ENCODE measurements around the gene AMOTL1. TPM values are rescaled to one million over a fixed set of nuclear protein-coding genes. Genes with fewer than 3 reads are reported as not detected.

The AMOTL1 gene
- total and polyA plus RNA-seq, 7 donors, result 0.69 to 161 (median 96.3) TPM

DNA sequence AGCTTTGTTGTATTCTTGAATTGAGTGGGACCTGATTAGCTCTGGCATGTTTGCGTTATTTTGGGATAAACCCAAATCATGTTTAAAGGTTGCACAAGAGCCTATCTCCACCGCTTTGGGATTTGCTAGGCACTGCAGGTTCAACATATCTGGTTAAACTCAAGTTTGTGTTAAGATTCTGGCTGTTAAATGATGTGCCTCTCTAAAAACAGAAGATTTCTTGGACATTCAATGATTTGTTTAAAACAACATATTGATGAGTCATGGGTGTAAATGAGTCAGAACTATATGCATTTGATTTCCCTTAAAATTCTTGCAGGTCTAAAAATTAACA, 67.4 kb downstream of the AMOTL1 start:
- Histone ChIP-seq H3K36me3 (peaks cover 8 to 45% (median 16%) of the 10 kb centered on the region in 4 donors), H3K27me3 (no peaks in the 10 kb centered on the region), H3K27ac (peak overlapping the region; percentile 46 to 78 (median 56)), H3K4me3 (no peak overlapping the region), H3K9me3 (no peaks in the 10 kb centered on the region), H3K4me1 (peaks cover 0 to 70% (median 57%) of the 10 kb centered on the region in 4 donors)
- no peak for TF ChIP-seq POLR2A (IDR thresholded peaks at IDR 0.05)
- no peak for TF ChIP-seq EP300 (IDR thresholded peaks at IDR 0.05)
- TF ChIP-seq POLR2AphosphoS5 (IDR thresholded peaks at IDR 0.05), result no peak
- TF ChIP-seq, protein P1, sequence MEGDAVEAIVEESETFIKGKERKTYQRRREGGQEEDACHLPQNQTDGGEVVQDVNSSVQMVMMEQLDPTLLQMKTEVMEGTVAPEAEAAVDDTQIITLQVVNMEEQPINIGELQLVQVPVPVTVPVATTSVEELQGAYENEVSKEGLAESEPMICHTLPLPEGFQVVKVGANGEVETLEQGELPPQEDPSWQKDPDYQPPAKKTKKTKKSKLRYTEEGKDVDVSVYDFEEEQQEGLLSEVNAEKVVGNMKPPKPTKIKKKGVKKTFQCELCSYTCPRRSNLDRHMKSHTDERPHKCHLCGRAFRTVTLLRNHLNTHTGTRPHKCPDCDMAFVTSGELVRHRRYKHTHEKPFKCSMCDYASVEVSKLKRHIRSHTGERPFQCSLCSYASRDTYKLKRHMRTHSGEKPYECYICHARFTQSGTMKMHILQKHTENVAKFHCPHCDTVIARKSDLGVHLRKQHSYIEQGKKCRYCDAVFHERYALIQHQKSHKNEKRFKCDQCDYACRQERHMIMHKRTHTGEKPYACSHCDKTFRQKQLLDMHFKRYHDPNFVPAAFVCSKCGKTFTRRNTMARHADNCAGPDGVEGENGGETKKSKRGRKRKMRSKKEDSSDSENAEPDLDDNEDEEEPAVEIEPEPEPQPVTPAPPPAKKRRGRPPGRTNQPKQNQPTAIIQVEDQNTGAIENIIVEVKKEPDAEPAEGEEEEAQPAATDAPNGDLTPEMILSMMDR (IDR thresholded peaks at IDR 0.05), result no peak
- WGBS, 2 donors, result 88% methylated on average over 2 of the region's 2 CpGs
- DNase-seq, result no peak
- intact Hi-C loops (cut with DNase I), result loop anchor here (5.0 kb wide), 1 partner anchor 42 kb away; no protein-coding TSS in a partner anchor

DNA sequence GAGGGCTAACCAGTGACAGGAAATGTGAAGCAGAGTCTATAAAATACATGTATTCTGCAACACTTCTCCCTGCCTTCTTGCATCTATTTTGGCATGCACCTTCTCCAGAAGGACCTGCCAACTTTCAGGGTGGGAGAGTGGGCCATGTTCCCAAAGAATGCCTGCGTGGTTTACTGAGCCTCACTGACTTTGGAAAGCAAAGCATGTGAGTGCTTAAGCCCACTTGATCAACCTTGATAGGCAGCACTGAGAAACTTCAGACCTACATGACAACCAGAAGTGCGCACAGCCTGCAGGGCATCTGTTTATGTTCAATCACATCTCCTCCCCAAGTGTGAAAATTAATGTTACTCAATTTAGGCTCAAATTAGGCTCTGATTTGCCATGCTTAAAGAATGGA, 69.2 kb downstream of the AMOTL1 start:
- Histone ChIP-seq H3K36me3 (peaks cover 0 to 39% (median 4%) of the 10 kb centered on the region in 4 donors), H3K27ac (peak overlapping the region in 3 of 4 donors; percentile 48 to 78 (median 65)), H3K4me1 (peaks cover 0 to 61% (median 55%) of the 10 kb centered on the region in 4 donors), H3K4me3 (no peak overlapping the region), H3K9me3 (no peaks in the 10 kb centered on the region), H3K27me3 (no peaks in the 10 kb centered on the region)
- DNase-seq, result peak; percentile 78
- WGBS, 2 donors, result 85 to 94% methylated on average over 2 of the region's 2 CpGs
- TF ChIP-seq, protein P1 (IDR thresholded peaks at IDR 0.05), result no peak
- peak in 3 of 4 donors; percentile 40 to 77 (median 56) for TF ChIP-seq EP300 (IDR thresholded peaks at IDR 0.05)
- peak; percentile 33 to 81 (median 74) for TF ChIP-seq POLR2AphosphoS5 (IDR thresholded peaks at IDR 0.05)
- intact Hi-C loops (cut with DNase I), result loop anchor here (5.0 kb wide), 1 partner anchor 40 kb away; no protein-coding TSS in a partner anchor

DNA sequence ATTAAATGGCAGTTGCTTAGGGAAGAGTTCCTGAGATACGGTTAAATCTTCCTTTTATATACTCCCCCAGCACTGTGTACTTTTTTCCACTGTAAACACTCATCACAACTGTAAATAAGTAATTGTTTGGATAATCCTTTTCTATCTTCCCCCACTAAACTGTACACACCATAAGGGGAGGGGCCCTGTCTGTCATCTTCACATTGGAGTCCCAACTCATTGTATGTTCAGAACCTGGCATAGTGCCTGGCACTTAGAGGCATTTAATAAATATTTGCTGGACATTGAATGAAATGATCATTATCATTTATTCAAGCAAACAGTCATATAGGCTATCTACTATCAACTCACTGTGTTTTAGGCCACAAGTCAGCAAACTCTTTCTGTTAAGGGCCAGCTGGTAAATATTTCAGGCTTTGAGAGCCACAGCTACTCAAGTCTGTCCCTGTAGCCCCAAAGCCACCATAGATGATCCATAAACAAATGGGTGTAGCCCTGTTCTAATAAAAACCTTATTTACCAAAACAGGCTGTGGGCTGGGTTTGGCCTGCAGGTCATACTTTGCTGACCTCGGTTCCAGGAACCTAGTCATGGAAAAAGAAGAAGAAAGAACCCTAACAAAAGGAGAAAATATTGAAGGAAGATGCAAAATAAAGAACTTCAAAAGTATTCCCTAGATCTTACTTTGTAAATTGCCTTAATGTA, 70.0 kb downstream of the AMOTL1 start:
- no peak for DNase-seq
- H3K36me3 ChIP-seq, result peaks cover 0 to 31% (median 6%) of the 10 kb centered on the region in 4 donors
- WGBS, 2 donors, result 70 to 82% methylated on average over 2 of the region's 2 CpGs
- peaks cover 0 to 59% (median 48%) of the 10 kb centered on the region in 4 donors for H3K4me1 ChIP-seq
- no peaks in the 10 kb centered on the region for H3K27me3 ChIP-seq
- H3K4me3 ChIP-seq, result no peak overlapping the region
- H3K27ac ChIP-seq, result peak overlapping the region in 3 of 4 donors; percentile 48 to 78 (median 65)
- H3K9me3 ChIP-seq, result no peaks in the 10 kb centered on the region
- intact Hi-C loops (cut with DNase I), result loop anchor here (5.0 kb wide), 1 partner anchor 39 kb away; no protein-coding TSS in a partner anchor
- TF ChIP-seq EP300 (IDR thresholded peaks at IDR 0.05) (no peak), POLR2AphosphoS5 (IDR thresholded peaks at IDR 0.05) (no peak), POLR2A (IDR thresholded peaks at IDR 0.05) (no peak)
- TF ChIP-seq, protein P1 (IDR thresholded peaks at IDR 0.05), result no peak

DNA sequence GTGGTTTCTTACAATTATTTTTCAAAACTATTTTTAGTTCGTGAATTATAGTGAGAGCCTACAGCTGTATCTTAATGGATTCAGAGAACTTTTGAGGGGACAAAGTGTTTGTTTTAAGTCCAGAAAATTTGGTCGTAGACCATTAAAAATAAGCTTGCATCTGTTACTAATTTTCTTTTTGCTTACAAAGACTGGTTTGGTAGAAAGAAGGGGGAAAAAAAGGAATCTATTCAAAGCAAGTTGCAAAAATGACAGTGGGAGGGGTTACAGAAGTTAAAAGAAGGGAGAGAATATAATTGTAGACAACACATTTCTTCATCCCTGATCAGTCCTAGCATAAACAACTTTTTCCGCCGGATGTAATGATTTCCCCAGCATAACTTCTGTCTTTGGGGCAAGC, 72.1 kb downstream of the AMOTL1 start:
- Histone ChIP-seq H3K9me3 (no peaks in the 10 kb centered on the region), H3K4me1 (peaks cover 0 to 59% (median 43%) of the 10 kb centered on the region in 4 donors), H3K27ac (peak overlapping the region in 2 of 4 donors; percentile 65 to 78), H3K36me3 (peaks cover 0 to 22% (median 6%) of the 10 kb centered on the region in 4 donors), H3K27me3 (no peaks in the 10 kb centered on the region), H3K4me3 (no peak overlapping the region)
- intact Hi-C loops (cut with DNase I), result loop anchor here (5.0 kb wide), 1 partner anchor 53 kb away; no protein-coding TSS in a partner anchor
- no peak for DNase-seq
- TF ChIP-seq, protein P1 (IDR thresholded peaks at IDR 0.05), result no peak
- TF ChIP-seq POLR2A (IDR thresholded peaks at IDR 0.05), result no peak
- no peak for TF ChIP-seq POLR2AphosphoS5 (IDR thresholded peaks at IDR 0.05)
- no peak for TF ChIP-seq EP300 (IDR thresholded peaks at IDR 0.05)
- WGBS, 2 donors, result 80 to 87% methylated on average over 4 of the region's 4 CpGs

Data from sigmoid colon (tissue), 7 donors.